T-cell (primary cell): Measurements from ENCODE around the gene VWA5B2. TPM values are rescaled to one million over a fixed set of nuclear protein-coding genes. Genes with fewer than 3 reads are reported as not detected.

Experiments
- ATAC-seq, 4 experiments: fragments of 200-7000 bp in 3 of 4; fragments of 150-1000 bp in 1 of 4; cut with Tn5 transposase; replicated peaks in 1 of 4; 1 replicate in 3 of 4; 2 replicates in 1 of 4; pipeline ENCODE4 v1.10.0; 2021; ENCODE audit warnings: moderate library complexity in 3 of 4, mild to moderate bottlenecking in 2 of 4, moderate number of reproducible peaks in 1 of 4
- CTCF ChIA-PET, 2 donors: fragments of 300-600 bp; sonication (Branson Sonifier 250); formaldehyde crosslinking; loops; one replicate each; lab custom pipeline; 2022; ENCODE audit warnings: antibody characterized with exemption in 2 of 2; lab: Charles Lee
- POLR2A ChIA-PET, 2 donors: fragments of 300-600 bp; sonication (Branson Sonifier 250); formaldehyde crosslinking; loops; one replicate each; lab custom pipeline; 2022; ENCODE audit warnings: antibody characterized with exemption in 2 of 2; lab: Charles Lee
- DNase-seq, 35 experiments: peaks; one replicate each; pipeline versions ENCODE4 v3.0.0 to v3.0.0-alpha.2; 2013 to 2023
- H3K27ac ChIP-seq: one replicate; pipeline ENCODE4 v1.5.1; 2013; ENCODE audit warnings: low read length
- H3K27me3 ChIP-seq, 2 experiments: replicated peaks in 1 of 2; 1 replicate in 1 of 2; 2 replicates in 1 of 2; pipeline versions ENCODE4 v1.6.1 to v1.7.0; 2013; ENCODE audit warnings: low read length in 1 of 2, mixed read lengths in 1 of 2; ENCODE audit not compliant: control insufficient read depth in 2 of 2, insufficient read depth in 2 of 2; ENCODE audit errors: extremely low read depth in 1 of 2
- H3K36me3 ChIP-seq, 2 donors: 1 replicate in 1 of 2; 2 replicates in 1 of 2; pipeline versions ENCODE4 v1.6.1 to v1.7.0; 2013; ENCODE audit warnings: low read length in 1 of 2; ENCODE audit not compliant: control insufficient read depth in 2 of 2, insufficient read depth in 1 of 2; ENCODE audit errors: extremely low read depth in 1 of 2
- H3K4me1 ChIP-seq, 2 experiments: 1 replicate in 1 of 2; 2 replicates in 1 of 2; pipeline versions ENCODE4 v1.6.1 to v1.7.0; 2013; ENCODE audit warnings: low read length in 2 of 2, mixed read lengths in 1 of 2; ENCODE audit not compliant: insufficient read depth in 2 of 2, control insufficient read depth in 1 of 2; ENCODE audit errors: extremely low read depth in 1 of 2
- H3K4me3 ChIP-seq, 2 donors: 1 replicate in 1 of 2; 2 replicates in 1 of 2; pipeline versions ENCODE4 v1.5.1 to v1.7.0; 2013; ENCODE audit warnings: mild to moderate bottlenecking in 2 of 2, low read length in 1 of 2, moderate library complexity in 1 of 2; ENCODE audit not compliant: control insufficient read depth in 1 of 2; ENCODE audit errors: extremely low read depth in 1 of 2
- H3K9me3 ChIP-seq: 2 replicates; pipeline ENCODE4 v1.7.0; 2013
- H3K27ac Mint-ChIP-seq, 2 donors: one replicate each; pipeline ENCODE4 v1.8.0; 2020 to 2021; ENCODE audit warnings: mild to moderate bottlenecking in 2 of 2, mixed read lengths in 2 of 2
- H3K27me3 Mint-ChIP-seq, 2 donors: one replicate each; pipeline ENCODE4 v1.8.0; 2021 to 2022; ENCODE audit warnings: mixed read lengths in 2 of 2
- H3K36me3 Mint-ChIP-seq: one replicate; pipeline ENCODE4 v1.8.0; 2021; ENCODE audit warnings: mixed read lengths
- H3K4me1 Mint-ChIP-seq, 3 donors: one replicate each; pipeline ENCODE4 v1.8.0; 2020 to 2022; ENCODE audit warnings: mixed read lengths in 3 of 3, mild to moderate bottlenecking in 1 of 3
- H3K4me3 Mint-ChIP-seq, 3 donors: one replicate each; pipeline ENCODE4 v1.8.0; 2020 to 2022; ENCODE audit warnings: mild to moderate bottlenecking in 3 of 3, mixed read lengths in 3 of 3, moderate library complexity in 3 of 3
- H3K9me3 Mint-ChIP-seq, 3 donors: one replicate each; pipeline ENCODE4 v1.8.0; 2020 to 2022; ENCODE audit warnings: mixed read lengths in 3 of 3
- WGBS: methylation state at CpG from one replicate; pipeline ENCODE4 v1.1.5; 2013; ENCODE audit warnings: missing lambda C conversion rate; ENCODE audit not compliant: insufficient coverage; 5-methylcytosine and 5-hydroxymethylcytosine counted together
- total RNA-seq, 35 experiments: library from RNA in 6 of 35; stranded (reverse) in 6 of 35; fragments of 120-200 nt in 1 of 35; gene quantifications; one replicate each; pipeline versions ENCODE4 v1.2.1 to v1.2.4 and lab custom pipeline; 2013 to 2026

The VWA5B2 gene
- total RNA-seq, 5 donors from 2014 or later (not counting 1 experiment from before 2014, with no cell fraction given): 0.10 to 0.23 (median 0.16) TPM; not detected in 2

GRCh38 chr3:184185461-184186183 lies 43.8 kb upstream of the VWA5B2 start:
- no peaks in the 10 kb centered on the region for H3K9me3 ChIP-seq
- H3K27me3 ChIP-seq: no peaks in the 10 kb centered on the region
- H3K36me3 Mint-ChIP-seq: peaks cover 50% of the 10 kb centered on the region
- H3K9me3 Mint-ChIP-seq: no peaks in the 10 kb centered on the region
- whole genome bisulfite sequencing: 7% methylated on average over 55 of the region's 55 CpGs
- peaks cover 45 to 46% (median 46%) of the 10 kb centered on the region in 3 donors for H3K4me1 Mint-ChIP-seq
- ATAC-seq (peak; percentile 91 to 94 (median 94)), DNase-seq (peak; percentile 98 to 100 (median 99))
- POLR2A ChIA-PET: interaction anchor here (0.6 to 0.8 kb wide), 2 partner anchors 43 to 1278 kb away, joined by 3 to 4 read pairs; no protein-coding TSS in a partner anchor
- CTCF ChIA-PET: interaction anchor here (0.7 to 1.2 kb wide), 5 partner anchors 11 to 185 kb away, joined by 3 to 5 read pairs (median 3); partner anchors contain the start of genes AP2M1 (in 1 of the 2), EEF1AKMT4 (in 1 of the 2) and EIF2B5 (in 1 of the 2)
- H3K27ac Mint-ChIP-seq: peak overlapping the region; percentile 94 to 97
- peak overlapping the region; percentile 81 to 96 for H3K4me3 ChIP-seq
- peak overlapping the region; percentile 52 for H3K27ac ChIP-seq
- H3K4me3 Mint-ChIP-seq: peak overlapping the region; percentile 97 to 99 (median 97)
- peaks cover 9 to 30% of the 10 kb centered on the region in 2 experiments for H3K4me1 ChIP-seq
- H3K27me3 Mint-ChIP-seq: no peaks in the 10 kb centered on the region
- H3K36me3 ChIP-seq: peaks cover 26 to 67% of the 10 kb centered on the region in 2 donors

DNA sequence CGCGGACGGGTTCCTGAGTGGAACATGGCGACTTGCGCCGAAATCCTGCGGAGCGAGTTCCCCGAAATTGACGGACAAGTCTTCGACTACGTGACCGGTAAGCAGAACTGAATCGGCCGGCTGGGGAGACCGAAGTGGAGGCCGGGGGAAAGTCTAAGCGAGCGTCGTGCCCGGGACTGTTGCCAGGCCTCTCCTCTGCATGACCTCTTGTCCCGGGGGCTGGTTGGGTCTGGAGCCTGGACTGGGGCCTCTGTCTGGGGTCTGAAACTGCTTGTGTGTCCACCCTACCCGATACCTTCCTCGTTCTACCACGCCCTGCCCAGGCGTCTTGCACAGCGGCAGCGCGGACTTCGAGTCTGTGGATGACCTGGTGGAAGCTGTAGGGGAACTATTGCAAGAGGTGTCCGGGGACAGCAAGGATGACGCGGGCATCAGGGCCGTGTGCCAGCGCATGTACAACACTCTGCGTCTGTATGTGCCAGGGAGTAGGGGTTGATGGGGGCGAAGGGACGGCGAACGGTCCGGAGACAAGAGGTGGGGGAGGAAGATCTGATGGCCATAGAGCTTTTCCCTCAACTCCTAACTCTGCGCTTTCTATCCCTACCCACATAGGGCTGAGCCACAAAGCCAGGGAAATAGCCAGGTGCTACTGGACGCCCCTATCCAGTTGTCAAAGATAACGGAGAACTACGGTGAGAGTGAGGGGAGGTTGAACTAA lies 43.0 kb upstream of the VWA5B2 start, which contains the start of gene ABCF3:
Gene ABCF3, plus strand, starts transcription at position 16 of the 718 bp plus-strand sequence. Its CDS starts 9 bp downstream, at position 25.
- ChIA-PET POLR2A (no interaction called here), CTCF (interaction anchor here (0.7 to 1.2 kb wide), 6 partner anchors 12 to 184 kb away, joined by 3 to 8 read pairs (median 4); partner anchors contain the start of genes AP2M1 (in 1 of the 2), EEF1AKMT4 (in 1 of the 2) and EIF2B5 (in 1 of the 2))
- H3K9me3 ChIP-seq: no peaks in the 10 kb centered on the region
- peaks cover 9 to 30% of the 10 kb centered on the region in 2 experiments for H3K4me1 ChIP-seq
- no peaks in the 10 kb centered on the region for H3K27me3 Mint-ChIP-seq
- peaks cover 46% of the 10 kb centered on the region in 3 donors for H3K4me1 Mint-ChIP-seq
- peak within 1 kb of the TSS; percentile 56 for H3K27ac ChIP-seq
- DNase-seq (peak in 2 of 35 experiments; percentile 6 to 7), ATAC-seq (peak; percentile 11 to 26 (median 22))
- H3K36me3 ChIP-seq: peaks cover 22 to 67% of the 10 kb centered on the region in 2 donors
- no peaks in the 10 kb centered on the region for H3K27me3 ChIP-seq
- peak within 1 kb of the TSS; percentile 81 to 96 for H3K4me3 ChIP-seq
- H3K9me3 Mint-ChIP-seq: no peaks in the 10 kb centered on the region
- 0% methylated on average over 33 of the region's 45 CpGs for WGBS
- H3K27ac Mint-ChIP-seq: peak within 1 kb of the TSS; percentile 94 to 97
- peaks cover 49% of the 10 kb centered on the region for H3K36me3 Mint-ChIP-seq
- peak within 1 kb of the TSS; percentile 97 to 99 (median 97) for H3K4me3 Mint-ChIP-seq

DNA sequence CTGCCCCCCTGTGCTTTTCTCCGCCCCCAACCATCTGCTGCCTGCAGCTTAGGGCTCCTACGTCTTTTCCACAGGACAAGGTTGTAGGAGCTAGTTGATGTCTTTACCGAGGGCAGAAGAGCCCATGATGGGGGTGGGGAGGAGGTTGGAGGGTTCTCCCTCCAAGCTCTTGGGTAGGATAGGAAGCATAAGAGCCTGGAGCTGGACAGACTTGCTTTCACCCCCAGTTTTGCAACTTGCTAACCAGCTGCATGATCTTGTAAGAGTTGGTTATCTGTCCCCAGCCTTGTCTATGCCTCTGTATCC lies 42.5 kb upstream of the VWA5B2 start:
- Mint-ChIP-seq H3K4me1 (peaks cover 46% of the 10 kb centered on the region in 3 donors), H3K27me3 (no peaks in the 10 kb centered on the region), H3K4me3 (peak overlapping the region; percentile 97 to 99 (median 97)), H3K9me3 (no peaks in the 10 kb centered on the region), H3K36me3 (peaks cover 48% of the 10 kb centered on the region), H3K27ac (peak overlapping the region in 1 of 2 donors; percentile 97)
- ATAC-seq: no peak
- CTCF ChIA-PET: interaction anchor here in 1 of 2 donors (0.7 to 1.2 kb wide), 2 partner anchors 52 to 70 kb away, joined by 3 to 8 read pairs; partner anchors contain the start of gene EIF2B5
- H3K9me3 ChIP-seq: no peaks in the 10 kb centered on the region
- DNase-seq: no peak
- H3K27me3 ChIP-seq: no peaks in the 10 kb centered on the region
- peaks cover 19 to 67% of the 10 kb centered on the region in 2 donors for H3K36me3 ChIP-seq
- H3K4me1 ChIP-seq: peaks cover 9 to 30% of the 10 kb centered on the region in 2 experiments
- H3K4me3 ChIP-seq: peak overlapping the region; percentile 81 to 96
- WGBS: 10% methylated on average over 2 of the region's 3 CpGs
- POLR2A ChIA-PET: no interaction called here
- peak overlapping the region; percentile 56 for H3K27ac ChIP-seq

- Mint-ChIP-seq H3K4me3 (peak overlapping the region; percentile 97 to 99 (median 97)), H3K27ac (no peak overlapping the region), H3K4me1 (peaks cover 46% of the 10 kb centered on the region in 3 donors), H3K27me3 (no peaks in the 10 kb centered on the region), H3K9me3 (no peaks in the 10 kb centered on the region), H3K36me3 (peaks cover 43% of the 10 kb centered on the region)
- DNase-seq (no peak), ATAC-seq (no peak)
- H3K27me3 ChIP-seq: no peaks in the 10 kb centered on the region
- WGBS: 97% methylated on average over 12 of the region's 17 CpGs
- no peak overlapping the region for H3K4me3 ChIP-seq
- ChIA-PET CTCF (interaction anchor here (0.5 to 1.2 kb wide), 3 partner anchors 40 to 298 kb away, joined by 3 to 4 read pairs (median 3); no protein-coding TSS in a partner anchor), POLR2A (no interaction called here)
- no peaks in the 10 kb centered on the region for H3K9me3 ChIP-seq
- peaks cover 19 to 67% of the 10 kb centered on the region in 2 donors for H3K36me3 ChIP-seq
- H3K4me1 ChIP-seq: peaks cover 9 to 30% of the 10 kb centered on the region in 2 experiments
- H3K27ac ChIP-seq: no peak overlapping the region
Observed at GRCh38 chr3:184188080-184188479, 41.3 kb upstream of the VWA5B2 start.

GRCh38 chr3:184189421-184189820 lies 40.0 kb upstream of the VWA5B2 start:
- H3K36me3 Mint-ChIP-seq: peaks cover 50% of the 10 kb centered on the region
- 100% methylated on average over 9 of the region's 13 CpGs for WGBS
- peaks cover 19 to 67% of the 10 kb centered on the region in 2 donors for H3K36me3 ChIP-seq
- DNase-seq (no peak), ATAC-seq (no peak)
- no peak overlapping the region for H3K27ac Mint-ChIP-seq
- no peaks in the 10 kb centered on the region for H3K9me3 Mint-ChIP-seq
- ChIA-PET POLR2A (no interaction called here), CTCF (no interaction called here)
- H3K27me3 ChIP-seq: no peaks in the 10 kb centered on the region
- H3K4me3 Mint-ChIP-seq: peak overlapping the region in 1 of 3 donors; percentile 2
- H3K4me1 ChIP-seq: peaks cover 9 to 30% of the 10 kb centered on the region in 2 experiments
- H3K4me3 ChIP-seq: no peak overlapping the region
- no peaks in the 10 kb centered on the region for H3K9me3 ChIP-seq
- H3K27me3 Mint-ChIP-seq: no peaks in the 10 kb centered on the region
- no peak overlapping the region for H3K27ac ChIP-seq
- H3K4me1 Mint-ChIP-seq: peaks cover 46% of the 10 kb centered on the region in 3 donors

GRCh38 chr3:184192889-184193288 lies 36.5 kb upstream of the VWA5B2 start:
- no peak for DNase-seq
- H3K27me3 ChIP-seq: no peaks in the 10 kb centered on the region
- H3K4me1 Mint-ChIP-seq: peaks cover 17 to 22% (median 21%) of the 10 kb centered on the region in 3 donors
- no peaks in the 10 kb centered on the region for H3K9me3 Mint-ChIP-seq
- no peaks in the 10 kb centered on the region for H3K9me3 ChIP-seq
- no peak for ATAC-seq
- CTCF ChIA-PET: no interaction called here
- POLR2A ChIA-PET: no interaction called here
- no peak overlapping the region for H3K27ac Mint-ChIP-seq
- H3K4me3 Mint-ChIP-seq: no peak overlapping the region
- WGBS: 98% methylated on average over 10 of the region's 10 CpGs
- no peaks in the 10 kb centered on the region for H3K27me3 Mint-ChIP-seq
- peaks cover 0 to 8% of the 10 kb centered on the region in 2 experiments for H3K4me1 ChIP-seq
- peaks cover 54% of the 10 kb centered on the region for H3K36me3 Mint-ChIP-seq
- H3K27ac ChIP-seq: no peak overlapping the region
- H3K4me3 ChIP-seq: no peak overlapping the region
- peaks cover 19 to 81% of the 10 kb centered on the region in 2 donors for H3K36me3 ChIP-seq
